Activated CD4-positive, alpha-beta T cell treated with anti-CD3 and anti-CD28 coated beads, Interleukin-2, amount 50 U/mL, for 4 hours (primary cell): ENCODE results near the gene SCUBE3.

Experiments
- DNase-seq, 2 experiments: peaks; one replicate each; pipeline ENCODE4 v3.0.0-alpha.2; 2020

SCUBE3 gene

DNA sequence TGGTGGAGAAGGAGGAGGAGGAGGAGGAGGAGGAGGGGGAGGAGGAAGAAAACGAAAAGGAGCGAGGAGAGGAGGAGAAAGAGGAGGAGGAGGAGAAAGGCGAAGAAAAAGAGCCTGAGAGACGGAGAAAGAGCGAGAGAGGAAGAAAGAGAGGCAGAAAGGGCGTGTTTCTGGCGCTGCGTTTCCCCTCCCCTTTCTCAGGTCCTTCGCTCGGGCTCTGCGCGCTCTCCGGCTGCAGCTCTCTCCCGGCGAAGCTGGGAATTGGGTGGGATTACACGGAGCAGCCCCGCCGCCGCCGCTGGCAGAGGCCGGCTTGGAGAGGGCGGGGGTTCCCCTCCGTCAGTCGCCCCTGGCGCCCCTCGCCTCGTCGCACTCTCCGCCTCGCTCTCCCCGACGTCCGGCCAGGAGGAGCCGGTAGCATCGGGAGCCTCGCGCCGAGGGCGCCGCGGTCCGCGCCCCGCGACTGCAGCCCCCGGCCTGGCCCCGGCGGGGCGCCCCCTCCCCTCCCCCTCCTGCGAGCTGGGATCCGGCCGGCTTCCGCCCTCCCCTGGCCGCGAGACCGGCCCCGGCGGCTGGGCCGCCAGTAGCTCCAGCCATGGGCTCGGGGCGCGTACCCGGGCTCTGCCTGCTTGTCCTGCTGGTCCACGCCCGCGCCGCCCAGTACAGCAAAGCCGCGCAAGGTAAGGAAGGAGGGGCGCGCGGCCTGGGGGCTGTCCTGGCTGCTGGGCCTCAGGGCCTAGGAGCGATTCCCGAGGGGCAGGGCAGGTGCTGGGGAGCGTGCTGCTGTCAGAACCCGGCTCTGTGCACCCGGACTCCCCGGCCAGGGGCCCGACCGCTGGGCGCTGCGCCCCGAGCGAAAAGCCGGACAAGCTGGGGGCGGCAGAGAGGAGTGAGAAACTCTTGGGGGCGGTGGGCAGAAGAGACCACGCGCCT lies at the start of gene SCUBE3:
Gene SCUBE3 (plus strand): TSS at position 133 of the 933 bp plus-strand sequence. CDS start 463 bp downstream, at position 596.
- no peak for DNase-seq

DNA sequence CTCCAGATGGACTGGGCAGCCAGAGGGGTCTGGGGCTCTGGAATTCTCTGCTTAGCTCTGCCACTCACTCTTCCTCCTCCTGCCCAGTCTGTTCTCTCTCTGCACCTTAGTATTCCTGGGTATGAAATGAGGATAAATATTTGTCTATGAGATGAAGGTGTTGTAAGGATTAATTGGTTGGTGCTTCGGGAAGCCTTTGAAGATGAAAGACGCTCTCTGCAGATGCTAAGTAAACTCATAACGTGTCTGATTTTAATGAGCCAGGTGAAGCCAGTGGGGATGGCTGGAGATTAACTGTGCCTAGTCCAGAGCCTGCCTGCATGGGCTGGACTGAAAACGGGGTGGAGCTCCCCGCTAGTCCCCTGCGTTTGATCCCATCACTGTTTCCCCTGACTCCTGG lies 49.5 kb upstream of the SCUBE3 start:
- no peak for DNase-seq

DNA sequence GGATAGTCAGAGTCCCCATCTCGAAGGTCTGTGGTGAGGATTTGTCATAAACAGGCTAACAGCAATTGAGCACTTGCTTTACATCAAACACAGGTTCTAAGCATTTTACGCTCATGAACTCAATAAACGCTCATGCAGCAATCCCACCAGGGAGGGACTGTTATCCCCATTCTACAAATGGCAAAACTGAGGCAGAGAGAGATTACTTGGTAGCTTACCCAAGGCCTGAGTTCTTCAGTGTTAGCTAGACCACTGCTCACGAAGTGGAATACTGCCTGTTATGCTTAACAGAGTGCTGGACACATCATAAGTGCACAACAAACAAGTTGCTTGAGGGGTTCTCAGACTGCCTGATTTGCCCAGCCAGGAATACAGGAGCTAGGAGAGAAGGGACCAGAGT lies 48.9 kb upstream of the SCUBE3 start:
- no peak for DNase-seq

DNA sequence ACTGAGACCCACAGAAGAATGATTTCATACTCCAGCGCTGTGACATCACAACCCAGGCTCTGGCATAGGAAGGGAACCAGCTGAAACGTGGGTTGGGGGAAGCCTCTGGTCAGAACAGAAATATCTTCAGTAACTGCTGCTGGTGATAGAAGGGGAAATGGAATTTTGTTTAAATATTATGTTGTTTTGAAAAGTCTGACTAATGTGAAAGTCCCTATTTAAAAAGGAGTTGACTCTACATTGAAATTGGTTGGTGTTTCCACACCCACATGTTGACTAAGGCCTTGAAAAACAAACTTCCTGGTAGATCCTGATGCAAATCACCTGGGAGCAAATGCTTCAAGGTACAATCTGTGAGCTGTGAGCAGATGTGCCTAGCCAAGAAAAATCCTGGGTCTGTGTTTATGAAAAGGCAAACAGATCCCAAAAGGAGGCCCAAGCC lies 48.1 kb upstream of the SCUBE3 start:
- DNase-seq: no peak

DNA sequence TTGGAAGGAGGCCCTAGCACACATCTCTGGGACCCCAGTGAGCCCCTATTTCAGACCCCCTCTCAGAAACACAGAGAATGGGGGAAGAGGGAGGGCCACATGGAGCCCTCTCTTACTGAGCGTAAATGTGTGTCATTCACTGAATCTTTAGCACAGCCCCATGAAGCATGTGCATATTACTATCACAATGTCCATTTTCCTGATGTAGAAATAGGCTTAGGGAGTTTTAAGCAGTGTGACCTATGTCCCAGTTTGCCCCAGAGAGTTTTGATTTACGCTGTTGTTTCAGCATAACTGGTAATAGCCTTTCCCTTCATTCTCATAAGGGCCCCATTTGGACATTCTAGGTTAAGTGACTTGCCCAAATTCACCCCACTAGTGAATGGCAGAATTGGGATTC lies 47.6 kb upstream of the SCUBE3 start:
- DNase-seq: no peak

DNA sequence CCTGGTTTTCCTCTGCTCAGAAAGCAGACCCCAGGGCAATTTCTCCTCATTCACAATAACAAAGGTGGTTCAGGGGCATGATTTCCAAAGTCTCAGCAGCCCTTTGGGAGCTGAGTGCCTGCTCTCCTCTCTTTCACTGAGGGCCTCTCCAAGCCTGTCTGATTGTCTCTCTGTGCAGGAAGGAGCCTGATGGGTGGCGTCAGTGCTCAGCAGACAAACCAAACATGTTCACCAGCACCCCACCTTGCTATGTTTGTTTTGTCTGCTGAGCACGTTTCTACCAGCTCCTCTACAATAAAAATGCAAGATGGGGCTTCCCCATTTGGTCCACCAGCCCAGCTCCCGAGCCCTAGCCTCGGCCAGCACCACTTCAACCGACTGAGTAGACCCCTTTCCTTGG lies 47.2 kb upstream of the SCUBE3 start:
- no peak for DNase-seq

DNA sequence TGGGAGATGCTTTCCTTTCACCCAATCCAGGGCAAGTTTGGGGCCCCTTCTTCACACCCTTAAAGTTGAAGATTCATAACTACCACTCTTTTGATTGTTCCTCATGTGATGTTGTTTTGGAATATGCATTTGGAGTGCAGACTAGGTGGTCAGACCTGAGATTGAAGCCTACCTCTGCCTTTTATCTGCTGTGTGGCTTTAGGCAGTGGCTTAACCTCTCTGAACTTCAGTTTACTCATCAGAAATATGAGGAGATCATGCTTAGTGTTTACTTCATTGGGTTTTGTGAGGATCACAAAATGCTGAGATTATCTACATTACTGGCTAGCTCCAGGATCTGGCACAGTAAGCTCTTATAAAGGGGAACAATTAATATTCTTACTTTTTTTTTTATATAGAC lies 46.3 kb upstream of the SCUBE3 start:
- no peak for DNase-seq

DNA sequence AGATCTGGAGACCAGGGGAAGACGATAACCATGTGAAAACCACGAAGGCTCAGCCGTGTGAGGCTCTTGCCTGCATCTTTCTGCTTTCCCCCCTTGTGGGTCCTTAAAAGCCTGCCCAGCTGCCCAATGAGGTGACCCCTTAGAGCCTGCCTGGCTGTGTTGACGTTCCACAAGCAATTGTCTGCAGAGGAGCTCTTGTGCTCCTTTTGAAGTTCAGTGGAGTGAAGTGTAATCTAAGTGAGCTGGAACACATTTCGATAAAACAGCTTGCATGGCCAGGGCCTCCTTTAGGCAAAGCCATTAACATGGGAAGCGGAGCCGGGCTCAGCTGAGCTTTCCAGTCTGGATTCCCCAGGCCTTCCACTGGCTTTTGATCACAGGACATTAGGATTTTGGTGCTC lies 45.3 kb upstream of the SCUBE3 start:
- no peak for DNase-seq

DNA sequence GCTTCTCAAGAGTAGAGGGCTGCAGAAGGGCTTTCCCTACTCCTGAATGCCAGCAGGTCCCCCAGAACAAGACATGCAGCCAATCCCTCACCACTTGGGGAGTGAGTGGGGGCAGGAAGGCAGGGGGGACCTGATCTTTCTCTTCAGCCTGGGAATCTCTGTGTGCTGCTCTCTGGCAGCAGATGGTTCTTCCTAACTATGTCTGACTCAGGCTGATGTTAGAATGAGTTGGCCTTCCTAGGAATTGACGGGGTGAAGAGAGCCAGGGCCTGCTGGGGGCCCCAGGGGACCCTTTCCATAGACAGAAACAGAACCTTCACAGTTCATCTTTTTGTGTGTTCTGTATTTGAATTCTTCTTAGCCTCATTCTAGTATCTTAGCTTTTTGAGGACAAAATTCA lies 43.6 kb upstream of the SCUBE3 start:
- DNase-seq: no peak

DNA sequence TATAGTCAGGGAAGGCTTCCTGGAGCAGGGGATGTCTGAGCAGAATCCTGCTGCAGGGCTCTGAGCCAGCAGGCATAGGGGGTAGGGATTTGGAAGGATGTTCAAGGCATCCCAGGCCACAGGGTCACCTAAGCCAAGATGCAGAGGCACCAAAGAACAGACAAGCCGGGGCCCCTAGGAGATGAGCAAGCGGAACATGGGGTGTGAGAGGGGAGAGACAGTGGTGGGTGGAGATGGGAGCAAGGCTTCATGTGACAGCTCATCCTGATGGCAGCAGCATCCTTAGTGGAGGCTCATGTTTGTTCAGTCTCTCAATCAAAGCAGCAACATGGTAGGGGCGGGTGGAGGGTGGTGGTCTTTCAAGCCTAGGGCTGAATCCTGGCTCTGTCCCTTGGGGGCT lies 42.9 kb upstream of the SCUBE3 start:
- no peak for DNase-seq

DNA sequence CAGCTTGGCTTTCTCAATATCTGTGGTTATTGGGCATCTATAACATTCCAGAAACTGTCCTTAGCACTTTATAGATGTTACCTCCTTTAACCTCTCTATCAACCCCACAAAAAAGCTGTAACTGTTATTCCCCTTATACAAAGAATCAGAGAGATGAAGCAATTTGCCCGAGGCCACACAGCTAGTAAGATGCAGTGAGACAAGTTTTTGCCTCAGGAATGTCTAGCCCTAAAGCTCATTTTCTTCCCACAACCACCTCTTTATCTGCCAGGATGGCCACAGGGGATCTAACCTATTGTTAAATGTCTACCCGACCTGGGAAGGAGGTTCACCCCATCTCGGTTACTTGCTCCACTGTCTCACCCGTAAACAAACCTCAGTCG lies 40.7 kb upstream of the SCUBE3 start:
- DNase-seq: no peak

DNA sequence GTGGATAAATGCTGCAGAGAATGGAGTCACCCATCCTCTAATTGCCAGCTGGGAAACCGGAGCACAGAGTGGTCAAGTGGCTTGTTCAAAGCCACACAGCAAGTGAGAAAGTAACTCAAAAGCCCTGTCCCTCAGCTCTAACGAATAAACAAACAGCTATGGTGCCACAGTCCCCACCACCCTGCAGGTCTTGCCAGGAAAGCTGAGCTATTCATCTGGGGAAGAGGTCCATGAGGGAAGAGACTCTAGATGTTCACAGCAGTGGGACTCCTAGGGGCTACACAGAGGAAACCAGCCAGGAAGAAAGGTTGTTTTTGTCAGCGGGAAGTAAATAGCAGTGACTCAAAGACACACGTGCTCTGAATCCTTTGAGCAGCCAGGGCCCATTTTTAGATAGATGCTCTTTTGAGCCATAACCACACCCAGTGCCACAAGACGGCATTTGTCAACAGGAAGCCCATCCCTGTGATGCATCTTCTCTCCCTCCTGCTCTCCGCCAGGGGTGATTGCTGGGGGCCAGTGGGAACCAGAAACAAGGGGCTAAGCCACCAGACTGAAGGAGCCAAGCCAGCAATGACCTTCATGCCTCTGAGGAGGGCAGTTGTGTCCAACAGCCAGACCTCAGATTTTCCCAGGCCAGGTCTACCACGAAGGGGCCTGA lies 40.2 kb upstream of the SCUBE3 start:
- no peak for DNase-seq

DNA sequence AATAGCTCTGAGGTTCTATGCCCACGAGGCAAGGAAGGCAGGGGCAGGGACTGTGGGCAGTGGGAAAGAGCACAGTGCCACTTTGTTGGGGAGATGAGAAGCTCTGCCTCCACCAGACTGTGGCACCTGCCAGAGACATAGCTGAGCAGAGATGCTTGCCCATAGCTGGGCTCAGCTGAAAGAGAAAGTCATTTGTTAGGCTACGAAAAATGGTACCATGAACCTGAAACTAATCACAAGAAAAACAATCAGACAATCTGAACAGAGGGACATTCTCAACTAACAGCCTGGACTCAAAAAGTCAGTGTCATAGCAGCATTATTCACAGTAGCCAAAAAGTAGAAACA lies 39.7 kb upstream of the SCUBE3 start:
- DNase-seq: no peak

DNA sequence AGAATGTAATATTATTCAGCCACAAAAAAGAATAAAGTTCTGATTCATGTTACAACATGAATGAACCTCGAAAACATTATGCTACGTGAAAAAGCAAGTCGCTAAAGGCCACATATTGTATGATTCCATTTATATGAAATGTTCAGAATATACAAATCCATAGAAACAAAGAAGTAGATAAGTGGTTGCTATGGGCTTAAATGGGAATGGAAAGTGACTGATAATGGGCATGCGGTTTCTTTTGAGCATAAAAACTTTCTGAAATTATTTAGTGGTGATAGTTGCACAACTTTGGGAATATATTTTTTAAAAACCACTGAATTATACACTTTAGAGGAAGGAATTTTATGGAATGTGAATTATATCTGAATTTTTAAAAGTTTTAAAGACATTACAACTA lies 39.3 kb upstream of the SCUBE3 start:
- DNase-seq: no peak

DNA sequence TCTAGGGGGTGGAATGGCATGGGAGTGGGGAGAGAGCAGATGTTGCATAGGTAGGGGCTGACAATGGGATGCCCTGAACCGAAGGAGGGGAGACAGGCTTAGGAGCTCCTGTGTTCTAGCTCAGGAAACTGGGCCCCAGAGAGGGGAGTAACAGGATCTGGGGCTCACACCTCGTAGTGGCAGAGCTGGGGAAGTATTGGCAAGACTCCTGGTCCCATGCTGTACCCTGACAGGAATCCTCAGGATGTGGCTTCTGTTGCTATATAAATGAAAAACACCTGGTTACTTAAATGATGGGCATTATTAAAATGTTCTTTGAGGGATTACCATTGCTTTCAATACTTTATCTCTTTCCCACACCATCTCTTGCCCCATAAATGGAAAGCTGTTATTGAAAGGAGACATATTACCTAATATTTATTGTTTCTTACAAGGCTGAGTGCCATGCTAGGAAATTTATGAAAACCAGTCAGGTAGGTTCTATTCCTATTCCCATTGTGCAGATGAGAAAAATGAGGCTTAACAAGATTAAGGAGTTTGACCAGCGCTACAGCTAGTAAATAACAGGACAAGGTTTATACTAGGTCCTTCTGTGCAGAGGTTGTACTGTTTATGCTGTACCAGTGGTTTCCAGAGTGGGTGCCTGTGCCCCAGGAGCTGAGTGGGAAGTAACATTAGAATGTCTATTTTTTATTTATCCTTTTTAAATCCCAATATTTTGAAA lies 37.3 kb upstream of the SCUBE3 start:
- no peak for DNase-seq

DNA sequence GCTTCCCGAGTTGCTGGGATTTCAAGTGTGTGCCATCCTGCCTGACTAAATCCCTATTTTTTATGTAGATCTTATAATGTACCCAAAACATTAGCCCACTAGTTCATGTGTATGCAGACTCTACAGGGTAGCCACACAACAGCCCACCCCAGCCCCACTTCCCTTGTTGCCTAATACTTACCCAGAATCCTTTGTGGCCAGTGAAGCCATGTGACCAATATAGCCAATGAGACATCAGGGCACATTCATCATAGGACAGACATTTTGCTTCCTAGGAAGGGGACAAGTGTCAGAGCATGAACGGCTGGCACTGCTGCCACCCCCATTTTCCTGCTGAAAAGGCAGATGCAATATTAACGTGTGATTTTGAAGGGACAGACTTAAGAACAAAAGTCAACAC lies 36.6 kb upstream of the SCUBE3 start:
- DNase-seq: no peak

DNA sequence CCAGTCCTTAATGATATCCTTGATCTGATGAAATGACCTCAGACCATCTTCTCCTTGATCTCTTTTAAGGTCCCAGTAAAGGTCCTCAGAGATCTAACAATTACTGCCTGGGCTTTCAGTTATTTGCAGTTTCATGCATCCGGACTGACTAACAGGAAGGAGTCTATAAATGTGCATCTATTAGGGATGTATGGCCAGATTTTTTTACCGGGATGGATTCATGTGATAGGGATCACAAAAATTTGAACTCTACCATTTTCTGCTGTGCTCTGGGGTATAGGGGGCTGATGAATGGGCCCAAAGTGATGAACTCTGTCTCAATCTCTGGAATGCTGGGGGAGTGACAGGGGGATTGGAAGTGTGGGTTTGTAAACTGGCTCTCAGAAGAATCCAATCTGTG lies 36.2 kb upstream of the SCUBE3 start:
- no peak for DNase-seq

DNA sequence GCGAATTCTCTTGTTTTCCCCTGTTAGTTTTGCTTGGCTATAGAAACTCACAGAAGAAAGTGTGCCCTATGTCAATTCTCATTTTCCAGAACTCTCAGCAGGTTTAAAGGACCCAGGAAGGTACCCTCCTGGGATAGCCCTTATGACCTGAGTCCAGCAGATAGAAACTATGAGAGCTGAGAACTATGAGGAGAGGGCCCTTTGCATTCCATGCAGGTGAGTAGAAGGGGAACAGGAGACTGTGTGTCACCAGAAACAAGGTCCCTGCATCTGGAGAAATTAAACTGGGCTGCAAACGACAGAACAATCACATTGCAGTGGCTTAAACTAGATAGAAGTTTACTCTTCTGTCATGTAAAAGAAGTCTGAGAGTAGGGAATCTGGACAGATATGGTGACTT lies 35.7 kb upstream of the SCUBE3 start:
- DNase-seq: no peak

DNA sequence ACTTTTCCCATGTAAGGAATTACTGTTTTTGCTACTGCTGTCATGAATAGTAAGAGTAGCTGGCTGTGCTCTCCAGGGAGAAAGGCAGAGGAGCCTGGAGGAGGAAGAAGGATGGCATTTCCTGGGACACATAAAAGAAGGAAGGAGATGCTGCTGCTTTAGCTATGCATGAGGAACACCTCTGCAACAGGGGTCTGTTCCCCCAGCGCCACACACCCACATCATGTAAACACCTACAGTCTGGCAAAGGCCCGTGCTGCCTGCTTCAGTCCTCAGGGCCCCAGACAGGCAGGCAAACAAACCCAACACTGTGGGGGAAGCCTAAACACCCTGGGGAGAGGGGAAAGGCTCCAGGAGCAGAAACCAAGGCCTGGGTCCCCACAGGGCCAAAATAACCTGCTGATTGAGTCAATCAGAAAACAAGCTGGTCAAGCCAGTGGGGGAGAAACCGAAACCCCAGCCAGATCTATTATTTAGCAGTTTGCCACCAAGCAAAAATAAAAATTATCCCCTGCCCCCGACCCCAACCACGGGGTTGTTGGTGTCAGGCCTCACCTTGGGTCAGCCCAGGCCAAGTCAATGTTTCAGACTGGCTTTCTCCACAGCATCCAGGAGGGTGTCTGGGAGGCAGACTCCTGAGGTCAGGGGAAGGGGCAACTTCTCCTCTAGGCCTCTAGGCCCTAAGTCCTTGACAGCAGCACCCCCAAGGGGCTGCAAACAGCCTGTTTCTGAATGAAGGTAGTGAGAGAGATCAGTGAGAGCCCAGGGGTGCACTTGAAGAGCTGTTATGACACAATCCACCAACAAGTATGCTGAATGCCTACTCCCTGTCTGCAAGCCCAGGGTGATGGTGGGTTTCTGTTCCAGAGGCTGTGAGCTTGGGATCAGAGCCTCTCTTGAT lies 34.6 kb upstream of the SCUBE3 start:
- no peak for DNase-seq

DNA sequence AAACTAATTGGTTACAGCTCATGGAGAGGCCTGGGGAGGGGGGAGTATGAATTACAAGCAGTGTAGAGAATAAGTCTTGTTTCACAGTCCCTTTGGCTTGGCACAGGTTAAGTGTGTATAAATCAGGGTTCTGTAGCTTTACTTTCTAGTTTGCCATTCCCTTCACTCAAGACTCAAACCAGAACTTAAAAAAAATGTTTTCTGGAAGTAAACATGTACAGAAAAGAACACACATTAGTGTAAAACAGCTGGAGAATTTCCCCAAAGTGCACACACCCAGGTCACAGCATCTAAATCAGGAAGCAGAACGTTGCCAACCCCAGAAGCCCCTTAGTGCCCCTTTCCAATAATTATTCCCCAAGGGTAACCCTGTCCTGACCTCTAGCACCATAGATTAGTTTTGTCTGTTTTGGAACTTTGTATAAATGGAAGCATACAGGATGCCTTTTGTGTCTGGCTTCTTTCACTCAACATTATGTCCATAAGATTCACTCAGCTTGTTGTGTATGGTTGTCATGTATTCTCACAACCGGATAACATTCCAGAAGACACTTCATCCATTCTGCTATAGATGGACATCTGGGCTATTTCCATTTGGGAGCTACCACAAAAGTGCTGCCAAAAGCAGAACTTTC lies 33.7 kb upstream of the SCUBE3 start:
- no peak for DNase-seq

DNA sequence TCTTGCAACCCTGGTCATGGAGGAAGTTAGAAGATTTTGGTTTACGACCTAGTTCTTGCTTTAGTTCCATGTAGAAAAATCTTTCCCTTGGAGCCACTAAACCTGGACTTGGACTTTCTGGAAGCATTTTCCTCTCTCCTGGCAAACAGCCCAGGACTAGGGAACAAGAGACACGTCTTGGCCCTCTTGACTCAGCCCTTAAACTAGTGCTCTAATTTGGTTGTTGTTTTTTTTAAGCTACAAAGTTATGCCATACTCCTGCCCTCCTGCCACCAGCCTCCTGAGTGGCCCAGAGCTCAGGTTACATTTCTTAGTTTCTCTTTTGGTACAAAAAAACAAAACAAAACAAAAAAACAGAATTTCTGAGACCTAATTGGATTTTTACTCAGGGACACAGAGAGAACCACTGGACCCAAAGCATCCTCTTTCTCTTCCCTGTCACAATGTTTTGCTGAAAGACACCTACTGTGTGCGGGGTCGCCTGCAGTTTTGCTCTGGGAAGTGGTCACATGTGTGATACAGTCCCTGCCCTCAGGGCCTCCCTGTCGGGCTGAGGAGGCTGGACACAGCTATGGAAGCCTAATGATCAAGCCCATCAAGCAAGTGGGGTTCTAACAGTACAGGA lies 32.3 kb upstream of the SCUBE3 start:
- no peak for DNase-seq
